ENCODE measurements around the gene ZSCAN9.

Gene ZSCAN9

GRCh38 chr6:28225056-28225834 is at the start of gene ZSCAN9:
Gene ZSCAN9 (plus strand): TSS chr6:28225275. CDS start chr6:28227085, 1,810 bp downstream.
- in situ Hi-C loops (cut with HindIII; ENCODE audit: low pct_unique_long_range_greater_than_20kb, low sequenced_read_pairs): no loop called here

GRCh38 chr6:28176373-28176772 is 48.7 kb upstream of the ZSCAN9 start:
- TF ChIP-seq JUND (IDR thresholded peaks at IDR 0.05; ENCODE audit: low read depth): no peak
- in situ Hi-C loops (cut with HindIII; ENCODE audit: low pct_unique_long_range_greater_than_20kb, low sequenced_read_pairs): no loop called here
- DNase-seq (ENCODE audit: low read depth in 1 of 2, low spot score in 1 of 2): no peak

More at GRCh38 chr6:28225056-28225834, at the start of gene ZSCAN9:
- TF ChIP-seq JUND (IDR thresholded peaks at IDR 0.05; ENCODE audit: low read depth): no peak
- DNase-seq (ENCODE audit: low read depth in 1 of 2, low spot score in 1 of 2): peak; percentile 45 to 91

GRCh38 chr6:28182255-28182654 is 42.8 kb upstream of the ZSCAN9 start:
- in situ Hi-C loops (cut with HindIII; ENCODE audit: low pct_unique_long_range_greater_than_20kb, low sequenced_read_pairs): no loop called here
- DNase-seq (ENCODE audit: low read depth in 1 of 2, low spot score in 1 of 2): no peak
- TF ChIP-seq JUND (IDR thresholded peaks at IDR 0.05; ENCODE audit: low read depth): no peak

- no peak for DNase-seq (ENCODE audit: low read depth in 1 of 2, low spot score in 1 of 2)
- TF ChIP-seq JUND (IDR thresholded peaks at IDR 0.05; ENCODE audit: low read depth): no peak
Measured at GRCh38 chr6:28188111-28188979, 36.7 kb upstream of the ZSCAN9 start.

DNA sequence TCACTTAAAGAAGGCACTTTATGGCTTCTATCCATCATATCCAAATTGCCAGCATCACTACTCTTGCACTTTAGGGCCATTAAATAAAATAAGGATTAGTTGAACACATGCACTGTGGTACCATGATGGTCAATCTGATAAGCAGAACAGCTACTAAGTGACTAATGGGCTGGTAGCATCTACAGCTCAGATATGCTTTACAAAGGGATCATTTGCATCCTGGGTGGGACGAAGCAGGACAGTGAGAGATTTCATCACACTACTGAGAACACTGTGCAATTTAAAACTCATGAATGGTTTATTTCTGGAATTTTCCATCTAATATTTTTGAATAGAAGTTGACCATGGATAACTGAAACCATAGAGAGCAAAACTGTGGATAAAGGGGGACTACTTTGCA is 25.1 kb upstream of the ZSCAN9 start:
- no peak for DNase-seq (ENCODE audit: low read depth in 1 of 2, low spot score in 1 of 2)
- TF ChIP-seq JUND (IDR thresholded peaks at IDR 0.05; ENCODE audit: low read depth): no peak
- in situ Hi-C loops (cut with HindIII; ENCODE audit: low pct_unique_long_range_greater_than_20kb, low sequenced_read_pairs): no loop called here

More at GRCh38 chr6:28188111-28188979, 36.7 kb upstream of the ZSCAN9 start:
- in situ Hi-C loops (cut with HindIII; ENCODE audit: low pct_unique_long_range_greater_than_20kb, low sequenced_read_pairs): no loop called here

- DNase-seq (ENCODE audit: low read depth in 1 of 2, low spot score in 1 of 2): no peak
- in situ Hi-C loops (cut with HindIII; ENCODE audit: low pct_unique_long_range_greater_than_20kb, low sequenced_read_pairs): no loop called here
- TF ChIP-seq JUND (IDR thresholded peaks at IDR 0.05; ENCODE audit: low read depth): no peak
Measured at GRCh38 chr6:28203201-28203600, 21.9 kb upstream of the ZSCAN9 start.

DNA sequence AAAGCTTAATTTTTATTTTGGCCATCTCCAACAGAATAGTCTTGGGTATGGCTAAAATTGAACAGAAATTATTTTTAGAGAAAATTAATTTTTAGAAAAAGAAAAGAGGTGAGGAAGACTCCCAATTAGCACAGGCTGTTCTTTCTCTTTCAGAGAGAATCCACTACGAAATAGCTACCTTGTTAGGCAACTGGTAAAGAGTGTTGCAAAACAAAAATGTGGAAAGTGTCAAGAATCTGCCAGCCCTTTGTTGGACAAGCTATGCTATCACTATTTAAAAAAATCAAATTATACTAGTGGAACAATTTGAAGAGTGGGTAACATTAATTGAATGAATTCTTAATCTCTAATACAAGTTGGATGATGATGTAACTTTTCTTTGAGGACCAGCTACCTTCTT is 19.2 kb upstream of the ZSCAN9 start:
- TF ChIP-seq JUND (IDR thresholded peaks at IDR 0.05; ENCODE audit: low read depth): no peak
- in situ Hi-C loops (cut with HindIII; ENCODE audit: low pct_unique_long_range_greater_than_20kb, low sequenced_read_pairs): no loop called here
- DNase-seq (ENCODE audit: low read depth in 1 of 2, low spot score in 1 of 2): no peak

DNA sequence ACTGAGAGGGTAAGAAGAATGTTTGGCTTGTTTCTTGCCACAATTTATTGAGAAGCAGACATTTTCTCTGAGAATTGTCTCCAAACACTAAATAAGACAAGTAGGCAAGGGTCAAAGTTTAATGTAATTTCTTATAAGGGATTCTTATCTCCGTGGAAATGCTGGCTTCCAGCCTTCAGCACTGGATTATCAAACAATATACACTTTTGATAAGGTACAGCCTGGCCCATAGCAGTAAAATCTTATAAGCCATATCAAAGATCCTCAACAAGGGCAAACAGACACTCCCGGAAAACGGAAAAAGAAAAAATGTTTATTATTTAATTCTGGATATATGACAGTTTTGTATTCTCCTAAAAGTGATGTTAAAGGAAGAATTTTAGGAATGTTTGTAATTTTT is 18.5 kb upstream of the ZSCAN9 start:
- DNase-seq (ENCODE audit: low read depth in 1 of 2, low spot score in 1 of 2): no peak
- in situ Hi-C loops (cut with HindIII; ENCODE audit: low pct_unique_long_range_greater_than_20kb, low sequenced_read_pairs): no loop called here
- TF ChIP-seq JUND (IDR thresholded peaks at IDR 0.05; ENCODE audit: low read depth): no peak

GRCh38 chr6:28206928-28207509 is 18.1 kb upstream of the ZSCAN9 start:
- no peak for TF ChIP-seq JUND (IDR thresholded peaks at IDR 0.05; ENCODE audit: low read depth)
- in situ Hi-C loops (cut with HindIII; ENCODE audit: low pct_unique_long_range_greater_than_20kb, low sequenced_read_pairs): no loop called here
- no peak for DNase-seq (ENCODE audit: low read depth in 1 of 2, low spot score in 1 of 2)

DNA sequence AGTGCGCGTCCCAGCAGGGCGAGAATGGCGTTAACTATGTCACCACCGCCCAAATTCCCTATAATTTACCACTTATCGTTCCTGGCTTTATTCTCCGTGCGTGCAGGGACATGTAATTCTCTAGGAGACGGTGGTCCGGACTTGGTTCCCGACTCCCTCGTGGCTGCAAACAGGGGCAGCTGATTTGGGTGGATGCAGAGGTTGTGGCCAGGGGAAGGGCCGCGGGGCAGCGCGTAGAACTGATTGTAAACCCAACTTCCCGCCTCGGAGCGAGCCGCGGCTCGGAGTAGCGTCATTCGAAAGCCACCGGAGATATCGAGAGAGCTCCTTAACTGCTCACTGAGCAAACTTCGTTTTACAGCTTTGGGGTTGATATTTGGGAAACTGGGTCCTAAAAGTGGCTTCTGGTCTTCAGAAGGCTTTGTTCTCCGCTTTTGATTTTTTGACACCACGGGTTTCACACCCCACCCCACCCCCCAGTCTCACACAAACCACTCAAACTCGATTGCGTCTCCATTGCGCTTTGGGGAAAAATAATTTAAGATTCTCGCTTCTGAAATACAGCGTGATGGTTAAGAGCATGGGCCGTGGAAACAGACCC is 17.5 kb upstream of the ZSCAN9 start:
- no peak for DNase-seq (ENCODE audit: low read depth in 1 of 2, low spot score in 1 of 2)
- TF ChIP-seq JUND (IDR thresholded peaks at IDR 0.05; ENCODE audit: low read depth): no peak
- in situ Hi-C loops (cut with HindIII; ENCODE audit: low pct_unique_long_range_greater_than_20kb, low sequenced_read_pairs): no loop called here

DNA sequence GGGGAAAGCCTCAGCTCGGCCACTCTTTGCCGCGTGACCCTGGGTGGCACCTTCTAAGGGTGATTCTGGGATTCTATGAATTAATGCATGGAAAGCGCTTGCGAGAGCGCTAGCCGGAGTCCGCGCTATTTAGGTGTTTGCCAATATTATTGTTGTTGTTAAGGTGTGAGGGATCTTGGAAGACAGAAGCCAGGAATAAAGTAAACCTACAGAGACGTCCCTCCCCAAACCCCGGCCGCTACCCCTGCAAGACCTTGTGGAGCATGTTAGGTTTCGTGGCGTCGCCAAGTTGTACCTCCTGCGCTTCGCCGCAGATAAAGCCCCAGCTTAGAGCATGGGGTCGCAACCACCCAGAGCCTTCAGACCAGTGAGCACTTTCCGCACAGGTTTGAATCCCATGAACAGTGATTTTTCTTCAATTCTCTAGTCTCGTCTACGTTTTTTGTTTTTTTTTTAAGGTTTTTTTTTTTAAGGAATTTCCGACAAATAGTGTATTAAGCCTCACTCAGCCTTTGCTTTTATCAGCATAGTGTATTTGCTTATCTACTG is 16.9 kb upstream of the ZSCAN9 start:
- TF ChIP-seq JUND (IDR thresholded peaks at IDR 0.05; ENCODE audit: low read depth): no peak
- in situ Hi-C loops (cut with HindIII; ENCODE audit: low pct_unique_long_range_greater_than_20kb, low sequenced_read_pairs): no loop called here
- no peak for DNase-seq (ENCODE audit: low read depth in 1 of 2, low spot score in 1 of 2)

Measured in T47D (cell line).